ENCODE measurements around the gene ROR2. TPM values are rescaled to one million over a fixed set of nuclear protein-coding genes. Genes with fewer than 3 reads are reported as not detected.

Gene ROR2
- total and polyA plus RNA-seq, 4 experiments from 2014 or later = 0.17 to 0.31 (median 0.29) TPM; not detected in 1

DNA sequence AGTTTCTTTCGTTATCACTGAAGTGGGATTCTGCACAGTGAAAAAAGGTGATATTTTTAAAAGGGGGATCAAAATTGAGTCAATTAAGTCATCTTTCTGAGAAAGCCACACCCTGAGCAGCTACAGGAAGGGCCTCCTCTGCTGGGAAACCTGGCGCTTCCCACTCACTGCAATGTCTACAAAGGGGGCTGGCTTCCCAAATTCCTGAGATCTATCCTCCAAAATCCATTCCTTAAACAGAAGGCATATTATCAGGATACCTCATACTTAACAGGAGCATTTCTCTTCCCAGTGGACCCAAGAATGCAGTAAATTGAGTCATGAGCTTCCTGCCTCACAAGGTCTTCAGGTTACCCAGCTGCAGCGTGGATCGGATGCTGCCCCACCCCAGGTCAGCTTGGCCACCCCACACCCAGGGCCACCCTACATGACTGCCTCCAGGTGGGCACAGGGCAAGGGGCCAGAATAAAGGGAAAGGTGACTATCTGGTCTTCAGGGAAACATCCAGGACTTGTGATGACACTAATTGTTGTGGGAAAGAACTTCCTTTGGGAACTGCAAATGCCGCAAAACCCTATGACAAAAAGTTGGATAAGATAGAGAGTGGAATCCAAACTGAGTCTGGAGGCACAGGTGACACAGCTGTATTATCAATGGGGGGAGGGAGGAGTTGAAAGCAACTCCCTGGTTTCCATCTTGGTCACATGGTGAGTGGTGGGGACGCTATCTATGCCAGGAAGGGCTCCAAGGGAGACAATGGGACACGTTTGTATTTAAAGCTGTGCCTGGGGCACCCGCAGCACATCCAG is 42.3 kb downstream of the ROR2 start:
- no peak for DNase-seq
- no peaks in the 10 kb centered on the region for H3K9me3 Mint-ChIP-seq
- peak overlapping the region in 3 of 8 donors; percentile 8 to 66 (median 40) for H3K4me3 Mint-ChIP-seq
- no peaks in the 10 kb centered on the region for H3K27me3 Mint-ChIP-seq
- H3K27ac Mint-ChIP-seq = peak overlapping the region in 3 of 7 donors; percentile 26 to 60 (median 57)
- no peak overlapping the region for H3K27ac ChIP-seq (ENCODE audit: low read depth, low read length)
- H3K4me1 ChIP-seq (ENCODE audit: insufficient read depth, low read length) = peaks cover 33% of the 10 kb centered on the region
- no peaks in the 10 kb centered on the region for H3K9me3 ChIP-seq (ENCODE audit: control insufficient read depth in 1 of 2, low read length in 2 of 2)
- no peaks in the 10 kb centered on the region for H3K36me3 ChIP-seq (ENCODE audit: insufficient read depth, low read length)
- H3K4me1 Mint-ChIP-seq = peaks cover 7 to 21% (median 15%) of the 10 kb centered on the region in 4 donors
- intact Hi-C loops (cut with micrococcal nuclease) = no loop called here
- CTCF ChIA-PET (ENCODE audit: partially characterized antibody) = no interaction called here
- no peak overlapping the region for H3K4me3 ChIP-seq (ENCODE audit: low read length in 2 of 2)
- no peaks in the 10 kb centered on the region for H3K36me3 Mint-ChIP-seq
- no peaks in the 10 kb centered on the region for H3K27me3 ChIP-seq (ENCODE audit: insufficient read depth, low read length)
- POLR2A ChIA-PET (ENCODE audit: partially characterized antibody) = no interaction called here

DNA sequence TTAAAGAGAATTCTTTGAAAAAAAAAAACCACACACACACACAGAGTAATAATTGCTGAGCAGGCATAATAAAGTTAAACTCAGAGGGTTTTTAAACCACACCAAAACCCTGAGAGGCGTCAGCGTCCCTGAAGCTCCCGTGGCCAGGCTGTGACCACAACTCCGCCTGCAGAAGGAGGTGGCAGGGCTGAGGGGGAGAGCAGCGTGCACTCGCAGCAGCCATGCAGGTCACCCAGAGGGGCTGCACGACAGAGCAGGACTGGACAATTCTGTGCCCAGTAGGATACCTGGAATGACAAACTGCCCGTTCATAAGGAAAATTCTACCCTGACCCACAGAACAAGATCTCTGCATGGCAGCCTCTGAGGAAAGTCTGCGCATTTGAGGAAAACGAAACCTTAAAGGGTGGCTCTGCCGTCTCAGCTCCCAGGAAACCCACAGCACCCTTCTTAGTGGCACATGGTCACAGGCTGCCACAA is 44.0 kb downstream of the ROR2 start:
- Histone ChIP-seq H3K9me3 (ENCODE audit: control insufficient read depth in 1 of 2, low read length in 2 of 2) (no peaks in the 10 kb centered on the region), H3K4me1 (ENCODE audit: insufficient read depth, low read length) (peaks cover 33% of the 10 kb centered on the region), H3K4me3 (ENCODE audit: low read length in 2 of 2) (peak overlapping the region; percentile 38 to 61), H3K36me3 (ENCODE audit: insufficient read depth, low read length) (no peaks in the 10 kb centered on the region), H3K27me3 (ENCODE audit: insufficient read depth, low read length) (no peaks in the 10 kb centered on the region), H3K27ac (ENCODE audit: low read depth, low read length) (no peak overlapping the region)
- ChIA-PET POLR2A (ENCODE audit: partially characterized antibody) (interaction anchor here (1.6 kb wide), 1 partner anchor 44 kb away, joined by 5 read pairs; the partner anchor contains the start of gene ROR2), CTCF (ENCODE audit: partially characterized antibody) (no interaction called here)
- peak; percentile 51 to 62 (median 58) for DNase-seq
- Mint-ChIP-seq H3K4me1 (peaks cover 4 to 24% (median 15%) of the 10 kb centered on the region in 4 donors), H3K9me3 (no peaks in the 10 kb centered on the region), H3K4me3 (no peak overlapping the region), H3K27ac (peak overlapping the region in 2 of 7 donors; percentile 37 to 76), H3K27me3 (no peaks in the 10 kb centered on the region), H3K36me3 (no peaks in the 10 kb centered on the region)
- intact Hi-C loops (cut with micrococcal nuclease) = no loop called here

DNA sequence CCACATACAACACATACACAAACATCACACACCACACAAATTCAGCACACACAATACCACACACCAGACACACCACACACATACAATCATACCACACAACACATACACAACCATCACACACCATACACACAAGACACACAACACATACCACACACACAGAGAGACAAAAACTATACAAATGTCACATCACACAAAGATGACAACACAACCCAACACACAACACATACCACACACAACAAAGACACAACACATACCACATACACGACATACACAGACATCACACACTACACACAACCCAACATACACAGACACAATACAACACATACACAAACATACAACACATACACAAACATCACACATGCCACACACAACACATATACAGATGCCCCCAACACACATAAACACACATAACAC is 44.8 kb downstream of the ROR2 start:
- intact Hi-C loops (cut with micrococcal nuclease) = no loop called here
- Mint-ChIP-seq H3K27me3 (no peaks in the 10 kb centered on the region), H3K4me1 (peaks cover 4 to 24% (median 15%) of the 10 kb centered on the region in 4 donors), H3K9me3 (no peaks in the 10 kb centered on the region), H3K4me3 (no peak overlapping the region), H3K27ac (no peak overlapping the region), H3K36me3 (no peaks in the 10 kb centered on the region)
- no peak for DNase-seq
- ChIA-PET CTCF (ENCODE audit: partially characterized antibody) (no interaction called here), POLR2A (ENCODE audit: partially characterized antibody) (interaction anchor here (1.6 kb wide), 1 partner anchor 45 kb away, joined by 5 read pairs; the partner anchor contains the start of gene ROR2)
- no peaks in the 10 kb centered on the region for H3K36me3 ChIP-seq (ENCODE audit: insufficient read depth, low read length)
- no peaks in the 10 kb centered on the region for H3K9me3 ChIP-seq (ENCODE audit: control insufficient read depth in 1 of 2, low read length in 2 of 2)
- no peaks in the 10 kb centered on the region for H3K27me3 ChIP-seq (ENCODE audit: insufficient read depth, low read length)
- peaks cover 33% of the 10 kb centered on the region for H3K4me1 ChIP-seq (ENCODE audit: insufficient read depth, low read length)
- H3K4me3 ChIP-seq (ENCODE audit: low read length in 2 of 2) = peak overlapping the region in 1 of 2 donors; percentile 38
- no peak overlapping the region for H3K27ac ChIP-seq (ENCODE audit: low read depth, low read length)

DNA sequence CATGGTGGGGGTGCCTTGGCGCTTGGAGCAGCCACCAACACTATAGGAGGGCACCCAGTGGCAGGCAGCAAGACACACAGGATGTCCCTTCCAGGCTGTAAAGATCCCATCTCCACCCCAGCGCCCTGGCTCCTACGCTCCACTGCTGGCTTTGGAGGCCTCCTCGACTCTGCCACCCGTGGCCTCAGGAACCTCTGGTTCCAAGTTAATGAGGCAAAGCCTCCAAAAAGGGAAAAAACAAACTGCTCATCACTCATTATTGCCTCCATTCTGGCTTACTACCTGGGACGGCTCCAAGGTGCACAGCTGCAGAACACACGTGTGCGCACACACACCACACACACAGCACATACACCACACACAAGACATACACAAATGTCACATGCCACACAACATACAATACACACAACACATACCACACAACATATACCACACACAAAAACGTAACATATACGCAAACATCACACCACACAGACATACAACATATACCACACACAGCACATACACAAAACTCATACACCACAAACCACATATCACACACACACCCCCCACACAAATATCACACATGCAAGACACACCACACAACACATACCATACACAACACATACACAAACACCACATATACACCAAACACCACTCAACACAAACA is 45.3 kb downstream of the ROR2 start:
- H3K4me1 ChIP-seq (ENCODE audit: insufficient read depth, low read length) = peaks cover 33% of the 10 kb centered on the region
- ChIA-PET POLR2A (ENCODE audit: partially characterized antibody) (no interaction called here), CTCF (ENCODE audit: partially characterized antibody) (no interaction called here)
- no peaks in the 10 kb centered on the region for H3K9me3 ChIP-seq (ENCODE audit: control insufficient read depth in 1 of 2, low read length in 2 of 2)
- H3K9me3 Mint-ChIP-seq = no peaks in the 10 kb centered on the region
- intact Hi-C loops (cut with micrococcal nuclease) = no loop called here
- peaks cover 4 to 24% (median 15%) of the 10 kb centered on the region in 4 donors for H3K4me1 Mint-ChIP-seq
- H3K36me3 Mint-ChIP-seq = no peaks in the 10 kb centered on the region
- no peak for DNase-seq
- no peak overlapping the region for H3K4me3 ChIP-seq (ENCODE audit: low read length in 2 of 2)
- H3K27ac ChIP-seq (ENCODE audit: low read depth, low read length) = no peak overlapping the region
- peaks cover 0 to under 1% of the 10 kb centered on the region in 2 donors for H3K27me3 Mint-ChIP-seq
- H3K27me3 ChIP-seq (ENCODE audit: insufficient read depth, low read length) = no peaks in the 10 kb centered on the region
- no peak overlapping the region for H3K4me3 Mint-ChIP-seq
- H3K27ac Mint-ChIP-seq = no peak overlapping the region
- H3K36me3 ChIP-seq (ENCODE audit: insufficient read depth, low read length) = no peaks in the 10 kb centered on the region

DNA sequence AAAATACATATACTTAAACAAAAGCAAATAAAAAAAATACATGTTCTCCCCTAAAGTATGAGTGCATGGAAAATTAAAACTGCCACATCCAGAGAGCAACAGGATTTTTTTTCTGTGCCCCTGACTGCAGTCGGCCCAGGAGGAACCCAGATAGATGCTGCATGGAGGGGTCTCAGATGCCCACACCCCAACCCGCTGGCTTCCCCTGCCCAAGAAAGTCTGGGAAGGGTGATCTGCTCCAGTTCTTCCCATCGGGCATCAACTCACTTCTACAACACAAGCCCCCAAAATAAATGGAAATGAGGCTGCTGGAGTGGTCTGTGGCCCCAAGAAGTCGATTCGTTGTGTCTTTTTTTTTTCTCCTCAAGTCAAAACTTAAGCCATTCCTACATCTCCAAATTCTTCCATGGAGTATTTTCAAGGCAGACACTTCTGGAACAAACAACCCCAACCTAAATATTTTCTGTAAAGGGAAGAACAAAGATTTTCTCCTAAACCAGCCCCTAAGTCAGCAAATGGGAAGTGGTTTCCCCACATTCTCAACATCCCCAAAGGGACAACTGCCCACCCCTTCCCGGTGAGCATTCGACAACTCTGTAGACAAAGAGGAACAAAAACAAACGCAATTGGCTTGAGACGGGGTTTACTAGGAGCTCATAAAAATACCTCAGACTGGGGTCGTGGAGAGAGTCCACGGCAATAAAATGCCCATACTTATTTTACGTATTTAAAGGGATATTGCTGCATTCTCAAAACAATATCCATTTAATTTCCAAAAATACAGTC is 46.7 kb downstream of the ROR2 start:
- no peak overlapping the region for H3K4me3 ChIP-seq (ENCODE audit: low read length in 2 of 2)
- Mint-ChIP-seq H3K27me3 (peaks cover 0 to 2% of the 10 kb centered on the region in 2 donors), H3K36me3 (no peaks in the 10 kb centered on the region), H3K4me3 (no peak overlapping the region), H3K9me3 (no peaks in the 10 kb centered on the region), H3K4me1 (peaks cover 4 to 21% (median 14%) of the 10 kb centered on the region in 4 donors), H3K27ac (no peak overlapping the region)
- H3K36me3 ChIP-seq (ENCODE audit: insufficient read depth, low read length) = no peaks in the 10 kb centered on the region
- no peak overlapping the region for H3K27ac ChIP-seq (ENCODE audit: low read depth, low read length)
- ChIA-PET POLR2A (ENCODE audit: partially characterized antibody) (no interaction called here), CTCF (ENCODE audit: partially characterized antibody) (no interaction called here)
- H3K27me3 ChIP-seq (ENCODE audit: insufficient read depth, low read length) = no peaks in the 10 kb centered on the region
- H3K4me1 ChIP-seq (ENCODE audit: insufficient read depth, low read length) = peaks cover 33% of the 10 kb centered on the region
- intact Hi-C loops (cut with micrococcal nuclease) = no loop called here
- DNase-seq = no peak
- H3K9me3 ChIP-seq (ENCODE audit: control insufficient read depth in 1 of 2, low read length in 2 of 2) = no peaks in the 10 kb centered on the region

DNA sequence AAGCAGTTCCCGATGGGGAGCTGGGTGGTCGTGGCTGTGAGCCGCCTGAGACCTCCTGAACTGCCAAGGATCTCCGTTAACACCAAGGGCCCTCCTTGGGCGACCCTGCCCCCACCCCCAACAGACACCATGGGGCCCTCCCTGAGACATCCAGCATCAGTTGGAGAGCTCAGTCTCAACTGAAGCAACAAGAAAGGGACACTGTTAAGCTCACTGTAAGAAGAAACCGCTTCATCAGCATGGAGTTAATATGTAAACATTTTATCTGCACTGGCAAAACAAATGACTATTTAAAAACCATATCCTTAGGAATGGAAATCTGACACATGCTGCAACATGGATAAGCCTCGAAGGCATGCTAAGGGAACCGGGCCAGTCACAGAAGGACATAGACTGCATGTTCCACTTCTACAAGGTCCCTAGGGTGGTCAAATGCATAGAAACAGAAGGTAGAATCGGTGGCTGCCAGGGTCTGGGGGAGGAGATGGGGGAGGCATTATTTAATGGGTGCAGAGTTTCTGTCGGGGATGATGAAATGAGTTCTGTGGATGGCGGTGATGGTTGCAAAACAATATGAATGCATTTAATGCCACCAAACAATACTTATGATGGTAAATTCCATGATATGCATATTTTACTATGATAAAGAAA is 47.4 kb downstream of the ROR2 start:
- Histone ChIP-seq H3K27ac (ENCODE audit: low read depth, low read length) (no peak overlapping the region), H3K36me3 (ENCODE audit: insufficient read depth, low read length) (no peaks in the 10 kb centered on the region), H3K4me3 (ENCODE audit: low read length in 2 of 2) (no peak overlapping the region), H3K4me1 (ENCODE audit: insufficient read depth, low read length) (peaks cover 30% of the 10 kb centered on the region), H3K27me3 (ENCODE audit: insufficient read depth, low read length) (no peaks in the 10 kb centered on the region), H3K9me3 (ENCODE audit: control insufficient read depth in 1 of 2, low read length in 2 of 2) (no peaks in the 10 kb centered on the region)
- H3K9me3 Mint-ChIP-seq = no peaks in the 10 kb centered on the region
- H3K4me1 Mint-ChIP-seq = peaks cover 4 to 15% (median 10%) of the 10 kb centered on the region in 4 donors
- H3K27ac Mint-ChIP-seq = no peak overlapping the region
- ChIA-PET CTCF (ENCODE audit: partially characterized antibody) (no interaction called here), POLR2A (ENCODE audit: partially characterized antibody) (no interaction called here)
- intact Hi-C loops (cut with micrococcal nuclease) = no loop called here
- peaks cover 0 to 2% of the 10 kb centered on the region in 2 donors for H3K27me3 Mint-ChIP-seq
- DNase-seq = no peak
- no peak overlapping the region for H3K4me3 Mint-ChIP-seq
- H3K36me3 Mint-ChIP-seq = no peaks in the 10 kb centered on the region
